Measurements from ENCODE around the gene PAIP1.
"Not testable (repeated sequence)": the region's sequence is repeated elsewhere in the genome, so short reads cannot be mapped to it uniquely, and the experiment has no call there.

Gene PAIP1

DNA sequence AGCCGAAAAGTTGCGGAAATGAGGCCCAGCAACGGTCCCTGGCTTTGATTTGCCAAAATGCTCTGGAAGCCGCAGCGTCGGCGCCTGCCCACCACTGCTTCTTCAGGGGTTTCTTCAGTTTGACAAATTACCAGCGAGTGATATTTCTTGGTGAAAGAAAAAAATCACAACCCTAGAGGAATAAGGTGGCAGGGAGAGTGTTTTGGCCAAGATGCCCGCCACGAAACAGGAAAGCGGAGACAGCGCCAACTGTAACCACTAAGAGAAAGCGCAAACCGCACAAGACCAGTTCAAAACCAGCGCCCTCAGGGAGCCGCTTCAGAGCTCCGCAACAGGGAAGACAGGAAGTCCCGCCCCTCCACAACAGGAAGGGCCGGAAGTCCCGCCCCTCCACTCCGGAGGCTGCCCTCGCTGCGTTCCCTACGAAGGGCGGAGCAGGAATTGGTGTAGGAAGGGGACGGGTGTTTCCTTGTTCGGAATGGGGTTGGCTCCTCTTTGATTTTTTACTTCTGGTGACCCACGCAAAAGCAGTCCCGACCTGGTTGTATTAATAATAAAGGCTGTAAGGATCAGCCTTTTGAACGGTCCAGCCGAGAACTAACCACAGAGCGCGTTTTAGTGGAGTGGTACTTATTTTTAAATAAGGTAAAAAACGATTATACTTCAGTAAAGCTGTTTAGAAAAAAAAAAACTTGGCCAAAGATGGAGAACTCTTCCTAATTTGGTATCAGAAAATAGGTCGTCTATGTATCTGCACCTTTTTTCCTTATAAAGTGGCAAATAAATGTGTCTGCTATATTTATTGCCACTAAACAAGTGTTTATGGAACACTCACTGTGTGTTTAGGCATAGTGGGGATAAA, 41.8 kb downstream of the PAIP1 start, which contains the start of gene C5orf34:
TSS of gene C5orf34 (minus strand) at position 333 of the 862 bp plus-strand sequence. CDS start 5,809 bp downstream, outside the sequence.
- peak; percentile 97 for DNase-seq

DNA sequence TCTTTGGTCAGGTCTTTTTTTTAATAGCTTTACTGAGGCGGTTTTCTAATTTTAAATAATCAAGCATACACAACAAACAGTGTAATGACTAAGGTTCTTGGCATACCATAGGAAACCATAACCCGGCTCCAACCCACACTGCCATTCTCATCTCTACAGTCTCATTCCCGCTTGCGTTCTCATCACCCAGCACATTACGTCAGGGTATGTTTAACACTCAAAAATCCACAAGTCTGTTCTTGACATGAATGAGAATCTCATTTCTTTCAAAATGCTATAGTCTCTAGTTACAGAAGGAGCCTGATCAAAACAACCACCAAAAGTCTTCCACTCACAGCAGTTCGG, 42.4 kb downstream of the PAIP1 start:
- no peak for DNase-seq

DNA sequence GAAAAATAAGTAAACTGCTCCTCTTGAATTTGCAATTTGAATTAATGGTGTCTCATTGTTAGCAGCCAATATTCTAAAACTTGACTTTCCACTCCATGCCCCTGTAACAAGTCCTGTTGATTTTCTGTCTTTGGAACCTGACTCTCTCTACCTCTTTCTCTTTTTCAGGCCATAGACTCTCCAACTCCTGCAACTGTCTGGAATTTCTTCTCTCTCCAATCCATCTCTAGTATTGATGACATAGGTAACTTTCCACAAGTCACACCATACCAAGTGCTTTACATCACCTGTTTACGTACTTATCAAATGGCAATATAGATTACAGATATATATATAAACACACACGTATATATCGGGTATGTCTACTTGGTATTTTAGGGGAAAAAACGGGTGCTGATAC, 42.9 kb downstream of the PAIP1 start:
- DNase-seq: no peak

DNA sequence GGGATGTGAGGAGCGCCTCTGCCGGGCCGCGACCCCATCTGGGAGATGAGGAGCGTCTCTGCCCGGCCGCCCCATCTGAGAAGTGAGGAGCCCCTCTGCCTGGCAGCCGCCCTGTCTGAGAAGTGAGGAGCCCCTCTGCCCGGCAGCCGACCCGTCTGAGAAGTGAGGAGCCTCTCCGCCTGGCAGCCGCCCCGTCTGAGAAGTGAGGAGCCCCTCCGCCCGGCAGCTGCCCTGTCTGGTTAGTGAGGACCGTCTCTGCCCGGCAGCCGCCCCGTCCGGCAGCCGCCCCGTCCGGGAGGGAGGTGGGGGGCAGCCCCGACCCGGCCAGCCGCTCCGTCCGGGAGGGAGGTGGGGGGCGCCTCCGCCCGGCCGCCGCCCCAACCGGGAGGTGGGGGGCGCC, 45.8 kb downstream of the PAIP1 start:
- not testable (repeated sequence) for DNase-seq

DNA sequence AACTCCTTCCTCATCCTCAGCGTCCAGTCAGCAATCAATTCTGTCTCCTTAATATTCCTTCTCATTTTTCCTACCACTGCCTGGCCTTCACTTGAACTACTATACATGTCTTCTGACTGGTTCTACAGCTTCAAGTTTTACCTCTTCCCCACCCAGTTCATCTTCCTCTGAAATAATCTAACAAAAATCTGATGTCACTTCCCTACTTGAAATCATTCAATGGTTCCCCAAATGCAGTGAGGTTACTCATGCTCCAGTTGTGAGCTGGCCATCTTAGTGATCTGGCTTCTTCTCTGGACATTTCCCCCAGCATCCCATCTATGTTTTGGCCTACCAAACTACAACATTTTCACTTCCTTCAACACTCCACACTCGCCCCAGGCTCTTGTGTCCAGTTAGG, 58.3 kb downstream of the PAIP1 start:
- DNase-seq: no peak

DNA sequence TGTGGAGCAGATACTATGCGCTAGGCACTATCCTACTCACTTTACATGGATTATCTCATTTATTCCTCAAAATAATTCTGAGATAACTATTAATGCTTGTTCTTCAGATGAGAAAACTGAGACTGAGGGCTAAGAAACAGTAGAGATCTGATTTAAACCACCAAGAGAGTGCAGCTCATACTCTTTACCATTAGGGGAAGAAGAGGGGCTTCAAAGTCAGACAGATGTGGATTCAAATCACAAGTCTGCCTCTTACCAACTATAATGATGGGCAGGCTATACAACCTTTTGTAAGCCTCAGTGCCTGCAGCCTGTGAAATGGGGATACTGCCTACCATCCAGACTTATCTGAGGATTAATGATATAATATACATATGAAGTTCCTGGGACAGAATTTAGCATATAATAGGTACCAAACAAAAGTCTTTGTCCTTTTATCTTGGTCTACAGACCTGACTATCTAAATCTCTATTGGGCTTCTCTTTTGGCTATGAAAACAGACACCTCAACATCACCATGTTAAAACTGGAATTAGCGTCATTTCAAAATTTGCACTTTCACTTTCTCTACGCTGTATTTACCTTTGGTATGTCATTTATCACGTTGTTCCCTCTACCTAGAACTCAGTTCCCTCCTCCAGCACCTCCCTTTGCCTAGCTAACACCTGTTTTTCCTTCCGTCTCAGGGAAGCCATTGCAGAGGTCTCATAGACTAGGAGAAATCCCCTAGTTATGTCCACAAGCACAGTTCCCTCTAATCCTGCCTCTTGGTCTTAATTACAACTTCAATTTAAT, 59.4 kb downstream of the PAIP1 start:
- DNase-seq: no peak

DNA sequence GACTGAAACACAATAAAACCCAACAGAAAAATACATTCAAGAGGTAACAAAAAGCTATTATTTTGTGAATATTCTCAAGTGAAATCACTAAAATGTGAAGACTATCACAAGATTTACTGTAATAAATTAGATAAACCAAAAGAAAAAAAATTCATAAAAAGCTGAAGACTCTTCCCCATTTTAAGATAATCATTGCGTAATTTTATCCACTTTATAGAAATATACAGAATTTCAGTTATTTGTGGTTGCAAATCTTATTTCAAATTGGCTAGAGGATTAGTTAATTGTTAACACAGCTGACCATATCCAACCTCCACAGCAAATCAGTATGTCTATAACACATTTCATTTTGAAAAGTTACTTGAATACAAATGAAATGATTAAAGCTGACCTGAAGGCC, 65.6 kb downstream of the PAIP1 start:
- DNase-seq: no peak

DNA sequence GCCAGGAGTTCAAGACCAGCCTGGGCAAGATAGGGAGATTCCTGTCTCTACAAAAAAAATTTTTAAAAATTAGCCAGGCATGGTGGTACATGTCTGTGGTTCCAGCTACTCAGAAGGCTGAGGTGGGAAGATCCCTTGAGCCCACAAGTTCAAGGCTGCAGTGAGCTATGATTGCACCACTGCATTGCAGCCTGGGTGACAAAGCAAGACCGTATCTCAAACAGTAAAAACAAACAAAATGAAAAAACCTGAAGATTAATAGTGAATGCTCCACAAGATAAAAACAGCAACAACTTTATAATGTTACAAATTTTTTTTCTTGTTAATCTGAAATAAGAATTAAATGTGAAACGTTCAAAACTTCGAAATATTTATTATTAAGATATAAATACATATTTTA, 70.5 kb downstream of the PAIP1 start:
- no peak for DNase-seq

DNA sequence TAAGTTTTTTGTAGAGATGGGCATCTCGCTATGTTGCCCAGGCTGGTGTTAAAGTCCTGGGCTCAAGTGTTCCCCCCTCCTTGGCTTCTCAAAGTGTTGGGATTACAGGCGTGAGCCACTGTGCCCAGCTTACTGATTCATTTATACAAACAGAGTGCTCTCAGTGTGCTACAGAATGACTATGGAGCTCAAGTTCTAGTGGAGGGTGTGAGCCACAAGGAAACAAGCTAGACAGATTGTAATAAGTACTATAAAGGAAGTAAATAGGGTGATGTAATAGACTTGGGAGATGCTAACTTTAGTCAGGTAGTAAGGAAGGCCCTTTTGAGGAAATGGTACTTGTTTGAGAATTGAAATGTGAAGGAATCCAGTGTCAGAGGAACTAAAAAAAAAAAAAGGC, 71.5 kb downstream of the PAIP1 start:
- peak; percentile 32 for DNase-seq

DNA sequence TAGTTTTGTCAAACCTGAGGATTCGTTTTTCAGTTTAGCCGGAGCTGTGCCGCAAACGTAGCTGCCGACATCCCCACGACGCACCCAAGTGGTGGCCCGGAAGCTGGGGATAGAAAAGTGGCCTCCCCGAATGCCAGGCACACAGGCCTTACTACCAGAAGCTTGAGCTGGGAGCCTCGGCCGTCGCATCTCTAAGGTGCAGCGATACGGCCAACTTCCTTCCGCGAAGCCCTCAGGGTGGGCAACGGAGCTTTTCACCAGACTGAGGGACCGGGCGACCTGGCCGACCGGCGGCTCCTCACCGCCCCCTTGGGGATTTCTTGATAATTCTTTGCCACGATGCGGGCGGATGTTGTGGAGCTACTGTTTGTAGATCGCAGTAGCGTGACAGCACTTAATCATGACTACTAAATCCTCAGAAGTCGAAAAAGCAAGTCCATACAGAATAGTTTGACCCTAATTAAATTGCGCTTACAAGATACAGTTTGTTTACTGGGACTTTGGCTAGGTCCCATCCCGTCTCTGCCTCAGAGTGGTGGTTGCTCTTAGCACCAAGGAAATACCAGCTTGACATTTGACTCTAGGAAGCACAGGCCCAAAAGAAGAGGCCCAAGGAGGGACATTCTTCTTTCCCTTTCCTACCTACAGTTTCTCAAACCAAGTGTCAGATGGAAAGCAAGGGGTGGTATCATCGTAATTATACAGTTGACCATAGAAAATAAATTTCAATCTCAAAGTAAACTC, 72.6 kb downstream of the PAIP1 start:
- DNase-seq: peak; percentile 89

DNA sequence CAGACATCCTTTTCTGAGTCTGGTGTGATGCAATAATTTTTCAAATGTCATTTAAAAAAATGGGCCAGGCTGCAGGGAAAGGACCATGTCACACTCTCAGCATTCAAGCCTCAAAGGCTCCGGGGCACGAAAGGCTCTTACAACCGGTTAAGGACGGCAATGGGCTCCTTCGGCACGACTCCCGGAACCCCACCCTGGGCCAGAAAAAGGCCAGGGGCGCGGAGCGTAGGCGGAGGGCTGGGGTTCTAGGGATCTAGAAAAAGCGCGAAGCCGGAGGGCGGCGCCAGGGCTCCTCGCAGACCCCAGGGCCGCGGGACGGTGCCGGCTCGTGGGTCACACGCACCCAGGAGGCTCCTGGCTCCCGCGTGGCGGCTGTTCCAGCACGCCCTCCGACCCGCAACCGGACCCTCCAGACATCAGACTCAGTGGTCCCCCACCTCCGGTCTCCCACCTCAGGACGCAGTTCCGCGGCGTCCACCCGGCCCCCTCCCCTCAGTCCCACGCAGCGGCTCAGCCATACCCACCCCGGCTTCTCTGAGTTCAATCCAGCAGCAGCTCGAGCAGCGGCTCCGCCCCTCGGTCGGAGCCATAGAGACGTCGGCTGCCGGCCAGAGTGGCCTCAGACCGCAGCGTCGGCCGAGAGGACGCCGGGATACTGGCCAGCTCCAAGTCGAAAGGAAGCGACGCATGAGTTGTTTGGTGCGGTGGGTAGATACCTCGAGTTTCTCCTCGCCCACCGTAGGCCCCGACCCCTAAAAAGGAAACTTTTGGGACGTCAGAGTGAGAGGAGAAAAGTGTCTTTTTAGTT, 73.4 kb downstream of the PAIP1 start, which contains the start of gene TMEM267:
TSS of gene TMEM267 (minus strand) at position 568 of the 808 bp plus-strand sequence. CDS start 29,896 bp downstream, outside the sequence.
- DNase-seq: peak; percentile 90

DNA sequence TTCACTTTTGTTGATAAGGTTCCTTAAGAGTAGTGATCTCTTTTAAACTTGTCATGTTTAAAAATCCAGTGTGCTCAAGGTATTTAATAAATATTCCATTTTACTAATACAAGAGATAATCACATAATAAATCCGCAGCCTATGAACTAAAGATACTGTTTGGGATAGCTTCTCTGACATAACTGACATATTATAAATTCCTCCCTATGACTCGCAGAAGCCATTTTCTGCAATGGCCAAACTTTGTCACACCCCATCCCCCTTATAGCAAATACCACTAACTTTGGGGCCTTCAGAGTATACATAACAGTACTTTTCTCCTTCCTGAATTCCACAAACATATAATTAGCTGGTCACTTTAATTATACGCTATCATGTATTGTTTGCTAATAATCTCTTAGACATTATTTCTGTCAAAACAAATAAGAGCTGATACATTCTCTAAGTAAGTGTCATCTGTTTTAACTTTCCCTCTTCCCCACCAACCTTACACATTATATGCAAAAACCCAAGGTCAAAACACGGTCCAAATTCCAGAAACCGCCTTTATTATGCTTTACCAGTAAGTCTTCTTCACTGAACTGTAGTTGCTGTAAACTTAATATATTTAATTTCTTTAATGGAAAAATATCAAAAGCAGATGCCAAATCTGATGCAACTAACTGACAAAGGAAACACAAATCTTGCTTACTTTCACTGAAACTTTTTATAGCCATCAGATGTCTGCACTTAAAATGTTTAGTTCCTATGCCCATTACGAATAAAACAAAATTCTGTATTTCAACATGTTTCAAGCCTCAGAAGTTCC, 74.2 kb downstream of the PAIP1 start:
- DNase-seq: no peak
